ENCODE results near the gene DNAJB11. TPM values are rescaled to one million over a fixed set of nuclear protein-coding genes. Genes with fewer than 3 reads are reported as not detected.
"Not testable (repeated sequence)": the region's sequence is repeated elsewhere in the genome, so short reads cannot be mapped to it uniquely, and the experiment has no call there.

DNAJB11 gene
- polyA plus RNA-seq, 3 donors from 2014 or later: 61.3 to 89.6 (median 81.0) TPM

DNA sequence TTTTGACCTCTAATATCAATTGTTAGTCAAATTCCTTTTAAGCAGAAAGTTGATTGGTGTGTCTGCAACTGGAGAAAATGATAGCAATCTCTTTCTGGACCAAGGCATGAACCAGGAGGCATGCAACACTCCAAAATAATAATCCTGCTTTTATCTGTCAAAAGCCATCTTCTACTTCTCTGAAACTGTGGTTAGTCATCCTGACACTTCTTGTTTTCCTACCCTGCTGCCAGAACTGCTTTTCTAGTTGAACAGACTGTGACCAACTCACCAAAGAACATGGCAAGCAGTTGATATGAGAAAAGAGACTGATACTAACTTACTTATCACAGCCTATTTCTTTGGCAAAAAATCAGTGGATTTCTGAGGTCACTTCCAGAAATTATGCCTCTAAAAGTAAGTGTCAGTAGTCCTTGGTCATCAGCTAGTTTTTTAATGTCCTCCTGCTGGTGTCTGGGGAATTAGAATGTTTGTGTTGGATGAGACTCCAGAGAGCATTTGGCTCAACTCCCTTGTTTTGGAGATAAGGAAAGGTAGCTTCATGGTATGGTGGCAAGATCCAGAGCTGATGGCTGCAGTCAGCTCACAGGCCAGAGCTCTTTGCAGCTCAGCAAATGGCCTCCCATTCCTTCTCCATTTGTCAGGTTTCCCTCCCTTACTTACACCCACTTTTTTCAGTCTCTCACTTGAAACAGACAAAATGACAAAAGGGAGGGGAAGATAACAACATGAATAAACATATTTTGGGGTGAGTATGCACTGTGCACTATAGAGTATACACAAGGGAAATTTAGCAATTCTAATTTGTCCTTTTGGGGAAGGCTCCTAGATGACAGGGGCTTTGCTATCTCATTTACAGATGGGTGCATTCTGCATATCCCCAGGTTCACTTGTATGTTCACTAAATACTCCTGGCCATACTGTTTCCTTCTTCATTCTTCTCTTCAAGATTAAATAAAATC lies 33.4 kb upstream of the DNAJB11 start:
- H3K36me3 Mint-ChIP-seq: peaks cover 7 to 30% (median 19%) of the 10 kb centered on the region in 3 donors
- no peaks in the 10 kb centered on the region for H3K9me3 Mint-ChIP-seq
- no peak overlapping the region for H3K27ac Mint-ChIP-seq
- H3K27me3 Mint-ChIP-seq (ENCODE audit: low read depth in 3 of 3): peaks cover 0 to 3% (median 0%) of the 10 kb centered on the region in 3 donors
- DNase-seq: no peak
- H3K4me1 Mint-ChIP-seq: peaks cover 12 to 20% of the 10 kb centered on the region in 2 donors
- H3K4me3 Mint-ChIP-seq: no peak overlapping the region

DNA sequence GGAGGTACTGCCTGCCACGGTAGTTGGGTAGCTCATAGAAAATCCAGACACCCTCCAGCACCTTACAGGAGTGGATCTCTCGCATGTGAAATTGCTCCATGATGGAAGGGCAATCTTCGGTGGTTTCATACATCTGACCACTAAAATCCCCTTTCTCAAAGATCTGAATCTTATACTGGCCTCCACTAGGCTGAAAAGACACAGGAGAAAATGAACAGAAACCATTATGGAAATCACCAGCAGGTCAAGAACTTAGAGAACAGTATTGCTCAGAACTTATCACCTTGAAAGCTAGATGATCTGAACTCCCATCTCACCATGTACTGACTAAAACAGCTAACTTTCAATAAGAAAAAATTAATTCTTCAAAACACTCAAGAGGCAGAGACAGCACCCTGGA lies 31.7 kb upstream of the DNAJB11 start:
- Mint-ChIP-seq H3K27me3 (ENCODE audit: low read depth in 3 of 3) (peaks cover 0 to under 1% (median 0%) of the 10 kb centered on the region in 3 donors), H3K27ac (no peak overlapping the region), H3K9me3 (no peaks in the 10 kb centered on the region), H3K4me3 (no peak overlapping the region), H3K36me3 (peaks cover 12 to 31% (median 19%) of the 10 kb centered on the region in 3 donors), H3K4me1 (peaks cover 10 to 17% of the 10 kb centered on the region in 2 donors)
- DNase-seq: no peak

DNA sequence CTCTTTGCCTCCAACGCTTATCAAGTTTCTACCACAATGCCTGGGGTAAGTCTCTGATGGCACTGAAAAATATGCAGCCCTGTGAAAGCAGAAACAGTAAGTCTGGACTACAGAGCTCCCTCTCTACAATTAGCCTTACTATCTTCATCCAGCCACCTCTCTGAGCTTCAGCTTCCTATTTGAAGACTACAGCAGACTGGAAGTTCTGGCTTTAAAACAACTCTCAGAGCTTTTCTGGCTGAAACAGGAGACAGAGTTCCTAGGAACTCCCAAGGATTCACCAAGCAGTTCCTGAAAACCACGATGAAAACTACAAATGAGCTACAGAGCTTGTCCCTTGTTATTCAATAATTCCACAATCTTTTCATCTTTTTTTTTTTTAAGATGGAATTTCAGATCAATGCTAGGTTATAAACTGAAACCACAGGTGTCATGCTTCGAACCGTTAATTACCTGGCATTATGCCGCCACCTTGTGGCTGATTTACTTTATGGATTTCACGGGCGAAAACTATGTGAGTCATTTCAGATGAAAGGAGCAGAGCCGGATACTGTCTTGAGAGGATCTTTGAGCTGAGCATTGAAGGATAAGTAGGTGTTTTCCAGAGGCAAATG lies 30.2 kb upstream of the DNAJB11 start:
- H3K27me3 Mint-ChIP-seq (ENCODE audit: low read depth in 3 of 3): no peaks in the 10 kb centered on the region
- no peaks in the 10 kb centered on the region for H3K9me3 Mint-ChIP-seq
- peak overlapping the region in 4 of 5 donors; percentile 12 to 56 (median 30) for H3K4me3 Mint-ChIP-seq
- no peak overlapping the region for H3K27ac Mint-ChIP-seq
- peaks cover 16 to 33% (median 19%) of the 10 kb centered on the region in 3 donors for H3K36me3 Mint-ChIP-seq
- DNase-seq: peak; percentile 59 to 69 (median 59)
- peaks cover 5 to 8% of the 10 kb centered on the region in 2 donors for H3K4me1 Mint-ChIP-seq

DNA sequence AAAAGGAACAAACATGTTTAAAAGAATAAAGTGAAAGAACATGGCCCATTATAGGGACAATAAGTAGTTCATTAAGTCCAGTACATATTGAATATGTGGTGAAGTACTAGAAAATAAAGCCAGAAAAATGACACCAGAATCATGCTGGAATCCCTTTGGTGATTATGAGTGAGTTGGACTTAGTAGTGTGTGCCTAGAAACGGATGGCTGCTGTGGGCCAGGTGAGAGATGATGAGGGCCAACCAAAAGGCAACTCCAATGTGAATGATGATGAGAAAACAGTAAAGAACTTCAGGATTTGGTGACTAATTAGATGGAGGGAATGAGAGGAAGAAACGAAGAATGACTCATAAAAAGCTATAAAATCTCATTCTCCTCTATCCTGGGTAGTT lies 29.7 kb upstream of the DNAJB11 start:
- H3K4me3 Mint-ChIP-seq: no peak overlapping the region
- peaks cover 16 to 30% (median 17%) of the 10 kb centered on the region in 3 donors for H3K36me3 Mint-ChIP-seq
- DNase-seq: no peak
- H3K27ac Mint-ChIP-seq: no peak overlapping the region
- no peaks in the 10 kb centered on the region for H3K9me3 Mint-ChIP-seq
- H3K4me1 Mint-ChIP-seq: peaks cover 5 to 8% of the 10 kb centered on the region in 2 donors
- no peaks in the 10 kb centered on the region for H3K27me3 Mint-ChIP-seq (ENCODE audit: low read depth in 3 of 3)

DNA sequence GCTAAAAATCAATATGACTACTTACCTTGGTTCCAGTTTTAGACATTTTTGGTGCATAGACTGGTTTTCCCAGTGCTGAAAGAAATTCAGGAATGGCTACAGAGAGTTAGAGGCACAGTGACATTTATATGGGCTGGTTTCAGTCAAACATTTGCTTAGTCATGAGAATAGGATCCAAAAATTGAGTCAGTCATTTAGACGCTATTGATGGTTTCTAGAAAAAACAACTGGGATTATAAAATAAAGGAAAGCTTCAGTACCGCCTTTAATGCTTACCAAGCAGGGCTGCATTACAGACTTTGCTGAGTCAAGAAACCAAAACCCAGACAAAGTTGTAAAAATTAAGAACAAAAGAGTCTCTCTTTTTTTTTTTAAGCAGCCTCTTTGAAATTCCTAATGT lies 26.2 kb upstream of the DNAJB11 start, which contains the start of gene CRYGS:
Gene CRYGS, minus strand, starts transcription at position 100 of the 400 bp plus-strand sequence. Its CDS starts 54 bp downstream, at position 46.
- H3K4me3 Mint-ChIP-seq: no peak within 1 kb of the TSS
- H3K36me3 Mint-ChIP-seq: peaks cover 5 to 23% (median 12%) of the 10 kb centered on the region in 3 donors
- no peak for DNase-seq
- H3K27ac Mint-ChIP-seq: no peak within 1 kb of the TSS
- no peaks in the 10 kb centered on the region for H3K9me3 Mint-ChIP-seq
- H3K4me1 Mint-ChIP-seq: peaks cover 5 to 8% of the 10 kb centered on the region in 2 donors
- H3K27me3 Mint-ChIP-seq (ENCODE audit: low read depth in 3 of 3): no peaks in the 10 kb centered on the region

DNA sequence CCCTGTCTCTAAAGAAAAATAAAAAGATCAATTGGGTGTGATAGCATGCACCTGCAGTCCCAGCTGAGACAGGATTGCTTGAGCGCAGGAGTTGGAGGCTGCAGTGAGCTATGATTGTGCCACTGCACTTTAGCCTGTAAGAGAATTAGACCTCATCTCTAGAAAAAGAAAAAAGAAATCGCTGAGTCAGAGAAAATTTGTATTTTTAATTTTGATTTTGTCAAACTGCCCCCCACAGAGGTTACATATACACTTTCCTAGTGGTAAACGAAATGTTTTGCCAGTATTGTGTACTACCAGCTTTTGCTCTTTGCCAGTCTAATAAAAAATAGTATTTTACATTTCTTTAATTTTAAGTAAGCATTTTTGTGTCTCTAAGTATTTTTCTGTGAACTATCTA lies 21.0 kb upstream of the DNAJB11 start:
- peaks cover 18 to 36% (median 19%) of the 10 kb centered on the region in 3 donors for H3K36me3 Mint-ChIP-seq
- no peaks in the 10 kb centered on the region for H3K9me3 Mint-ChIP-seq
- H3K27me3 Mint-ChIP-seq (ENCODE audit: low read depth in 3 of 3): no peaks in the 10 kb centered on the region
- DNase-seq: no peak
- H3K4me3 Mint-ChIP-seq: no peak overlapping the region
- no peaks in the 10 kb centered on the region for H3K4me1 Mint-ChIP-seq
- no peak overlapping the region for H3K27ac Mint-ChIP-seq

DNA sequence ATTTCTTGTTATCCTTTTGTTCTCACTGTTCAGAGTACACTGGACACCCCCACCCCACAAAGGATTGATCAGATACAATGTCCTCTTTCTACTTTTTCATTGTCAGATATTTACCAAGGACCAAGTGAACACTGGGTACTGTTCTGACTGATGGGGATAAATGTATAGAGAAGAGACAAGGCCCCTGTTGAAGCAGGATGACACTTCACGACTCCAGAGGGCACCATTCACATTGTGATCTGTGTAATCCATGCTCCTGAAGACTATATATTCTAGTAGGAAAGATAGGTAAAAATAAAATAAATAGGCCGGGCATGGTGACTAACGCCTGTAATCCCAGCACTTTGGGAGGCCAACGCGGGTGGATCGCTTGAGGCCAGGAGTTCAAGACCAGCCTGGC lies 19.1 kb upstream of the DNAJB11 start:
- no peak overlapping the region for H3K27ac Mint-ChIP-seq
- H3K4me3 Mint-ChIP-seq: no peak overlapping the region
- peaks cover 22 to 44% (median 27%) of the 10 kb centered on the region in 3 donors for H3K36me3 Mint-ChIP-seq
- H3K27me3 Mint-ChIP-seq (ENCODE audit: low read depth in 3 of 3): no peaks in the 10 kb centered on the region
- DNase-seq: no peak
- no peaks in the 10 kb centered on the region for H3K9me3 Mint-ChIP-seq
- no peaks in the 10 kb centered on the region for H3K4me1 Mint-ChIP-seq

DNA sequence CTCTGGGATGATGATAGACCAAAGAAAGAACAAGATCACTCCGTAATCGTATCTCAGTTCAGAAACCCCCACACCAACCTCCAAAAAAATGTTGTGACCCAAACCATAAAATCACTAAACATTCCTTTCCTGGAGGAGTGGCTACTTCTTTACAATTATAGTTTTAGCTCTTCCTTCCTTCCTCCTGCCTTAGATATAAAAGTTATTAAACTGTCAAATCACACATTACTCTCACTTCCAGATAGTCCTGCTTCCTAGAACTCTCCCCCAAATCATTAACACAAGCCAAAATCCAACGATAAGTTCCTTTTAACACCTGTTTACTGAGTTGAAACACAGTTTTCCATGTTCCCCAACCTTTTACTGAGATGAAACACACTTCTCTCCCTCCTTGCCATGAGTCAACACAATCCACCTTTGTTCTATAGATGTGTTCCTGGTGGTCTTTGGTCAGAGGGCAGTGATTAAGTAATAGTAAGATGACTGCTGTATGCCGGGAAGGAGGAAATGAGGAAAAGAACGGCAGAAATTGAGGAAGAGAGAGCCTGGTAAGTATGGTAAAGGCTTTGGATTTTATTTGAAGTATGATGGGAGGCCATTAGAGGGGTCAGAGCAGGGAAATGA lies 18.0 kb upstream of the DNAJB11 start:
- H3K27me3 Mint-ChIP-seq (ENCODE audit: low read depth in 3 of 3): no peaks in the 10 kb centered on the region
- no peak for DNase-seq
- H3K4me1 Mint-ChIP-seq: no peaks in the 10 kb centered on the region
- no peak overlapping the region for H3K27ac Mint-ChIP-seq
- no peaks in the 10 kb centered on the region for H3K9me3 Mint-ChIP-seq
- peaks cover 31 to 52% (median 32%) of the 10 kb centered on the region in 3 donors for H3K36me3 Mint-ChIP-seq
- no peak overlapping the region for H3K4me3 Mint-ChIP-seq

DNA sequence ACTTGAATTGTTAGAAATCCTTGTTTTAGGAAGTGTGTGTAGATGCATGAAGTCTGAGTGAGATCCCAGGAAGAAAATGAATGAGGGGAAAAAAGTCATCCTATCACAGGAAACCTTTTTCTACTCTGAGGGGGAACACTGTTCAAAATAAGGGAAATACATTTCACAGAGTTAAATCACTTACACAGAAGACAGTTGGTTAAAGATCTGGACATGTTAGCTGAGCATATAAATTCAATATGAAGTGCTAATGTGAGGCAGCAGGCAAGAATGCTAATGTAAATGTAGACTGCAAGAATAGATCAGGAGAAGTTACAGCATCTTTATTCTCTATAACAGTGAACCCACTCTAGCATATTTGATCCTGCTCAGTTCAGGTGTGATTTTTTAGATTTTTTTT lies 5.9 kb upstream of the DNAJB11 start:
- Mint-ChIP-seq H3K4me1 (peaks cover 49 to 76% of the 10 kb centered on the region in 2 donors), H3K9me3 (no peaks in the 10 kb centered on the region), H3K27me3 (ENCODE audit: low read depth in 3 of 3) (peaks cover 4 to 12% (median 10%) of the 10 kb centered on the region in 3 donors), H3K27ac (peak overlapping the region in 4 of 6 donors; percentile 15 to 49 (median 30)), H3K4me3 (peak overlapping the region in 2 of 5 donors; percentile 5 to 37), H3K36me3 (peaks cover 8 to 10% (median 9%) of the 10 kb centered on the region in 3 donors)
- no peak for DNase-seq

DNA sequence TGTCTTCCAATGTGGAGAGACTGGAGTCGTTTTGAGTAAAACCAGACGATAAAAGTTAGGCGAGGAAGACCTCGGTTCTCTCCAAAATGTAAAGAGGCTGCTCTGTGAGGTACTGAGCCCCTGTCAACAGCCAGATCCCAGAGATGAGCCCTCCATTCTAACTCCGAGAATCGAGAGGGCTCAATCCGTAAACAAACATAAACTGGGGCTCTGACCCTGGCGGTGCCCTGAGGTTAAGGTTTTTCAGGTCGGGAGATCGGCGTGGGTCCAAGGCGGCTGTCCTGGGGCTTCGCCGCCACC lies 3.8 kb upstream of the DNAJB11 start:
- no peak for DNase-seq
- H3K27me3 Mint-ChIP-seq (ENCODE audit: low read depth in 3 of 3): peaks cover 9 to 19% (median 16%) of the 10 kb centered on the region in 3 donors
- H3K27ac Mint-ChIP-seq: peak overlapping the region; percentile 90 to 98 (median 96)
- no peaks in the 10 kb centered on the region for H3K9me3 Mint-ChIP-seq
- H3K4me1 Mint-ChIP-seq: peaks cover 59 to 76% of the 10 kb centered on the region in 2 donors
- H3K36me3 Mint-ChIP-seq: peaks cover 4 to 6% (median 6%) of the 10 kb centered on the region in 3 donors
- peak overlapping the region; percentile 87 to 95 (median 89) for H3K4me3 Mint-ChIP-seq

DNA sequence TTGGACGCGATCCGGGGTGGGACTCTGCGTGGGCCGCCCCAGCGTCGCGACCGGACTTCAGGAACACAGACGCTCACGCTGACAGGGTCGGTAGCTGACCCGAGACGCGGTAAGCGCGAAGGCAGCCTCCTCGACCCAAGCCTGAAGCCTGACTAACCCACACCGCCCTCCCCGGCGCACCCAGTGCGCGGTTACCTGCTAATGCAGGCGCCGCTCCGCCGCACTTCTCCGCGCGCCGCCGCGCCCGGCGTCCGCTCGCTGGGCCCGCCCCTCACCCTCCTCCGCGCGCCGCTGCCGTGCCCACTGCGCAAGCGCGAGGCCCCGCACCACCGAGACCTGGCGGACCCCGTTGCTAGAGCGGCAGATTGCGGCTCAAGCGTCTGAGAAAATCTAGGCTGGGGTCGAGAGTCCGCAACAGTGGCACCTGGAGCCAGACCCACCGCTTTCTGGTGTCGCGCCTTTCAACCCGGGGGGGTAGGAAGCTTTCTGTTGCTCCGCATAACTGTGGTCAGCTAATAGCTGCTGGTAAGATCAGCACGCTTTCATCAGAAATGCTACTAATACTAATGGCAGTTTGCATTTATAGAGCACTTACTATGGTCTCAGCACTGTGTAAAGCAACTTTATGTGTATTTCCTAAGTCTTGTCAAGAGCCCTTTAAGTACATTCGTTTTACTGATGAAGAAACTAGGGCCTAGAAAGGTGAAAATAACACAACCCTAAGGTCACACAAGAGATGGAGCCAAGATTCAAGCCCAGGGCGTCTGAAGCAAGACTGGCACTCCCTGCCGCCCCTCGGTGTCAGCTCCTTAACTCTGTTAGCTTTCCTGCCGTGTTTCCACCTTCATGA lies 3.2 kb upstream of the DNAJB11 start, which contains the start of gene TBCCD1:
Gene TBCCD1, minus strand, starts transcription at position 268 of the 850 bp plus-strand sequence. CDS start 3,010 bp downstream, outside the sequence.
- no peaks in the 10 kb centered on the region for H3K9me3 Mint-ChIP-seq
- H3K4me1 Mint-ChIP-seq: peaks cover 60 to 76% of the 10 kb centered on the region in 2 donors
- H3K27ac Mint-ChIP-seq: peak within 1 kb of the TSS; percentile 90 to 98 (median 96)
- DNase-seq: peak; percentile 97 to 98 (median 97)
- H3K27me3 Mint-ChIP-seq (ENCODE audit: low read depth in 3 of 3): peaks cover 9 to 19% (median 16%) of the 10 kb centered on the region in 3 donors
- H3K36me3 Mint-ChIP-seq: peaks cover 3 to 4% (median 4%) of the 10 kb centered on the region in 3 donors
- peak within 1 kb of the TSS; percentile 87 to 95 (median 89) for H3K4me3 Mint-ChIP-seq

DNA sequence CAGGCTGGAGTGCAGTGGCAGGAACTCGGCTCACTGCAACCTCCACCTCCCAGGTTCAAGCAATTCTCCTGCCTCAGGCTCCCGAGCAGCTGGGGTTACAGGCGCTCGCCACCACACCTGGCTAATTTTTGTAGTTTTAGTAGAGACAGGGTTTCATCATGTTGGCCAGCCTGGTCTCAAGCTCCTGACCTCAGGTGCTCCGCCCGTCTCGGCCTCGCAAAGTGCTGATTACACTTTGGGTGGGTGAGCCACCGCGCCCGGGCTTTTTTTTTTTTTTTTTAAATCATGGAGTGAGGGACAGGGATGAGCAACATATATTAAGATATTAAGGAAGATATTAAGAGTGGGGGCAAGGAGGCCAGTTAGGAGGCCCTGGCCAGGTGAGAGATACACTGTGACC lies 1.2 kb upstream of the DNAJB11 start:
- H3K9me3 Mint-ChIP-seq, DNase-seq: not testable (repeated sequence)
- Mint-ChIP-seq H3K4me1 (peaks cover 60 to 78% of the 10 kb centered on the region in 2 donors), H3K27me3 (ENCODE audit: low read depth in 3 of 3) (peaks cover 11 to 22% (median 16%) of the 10 kb centered on the region in 3 donors), H3K27ac (peak overlapping the region; percentile 87 to 98 (median 96)), H3K4me3 (peak overlapping the region; percentile 83 to 98 (median 94)), H3K36me3 (peaks cover 9 to 13% (median 11%) of the 10 kb centered on the region in 3 donors)

DNA sequence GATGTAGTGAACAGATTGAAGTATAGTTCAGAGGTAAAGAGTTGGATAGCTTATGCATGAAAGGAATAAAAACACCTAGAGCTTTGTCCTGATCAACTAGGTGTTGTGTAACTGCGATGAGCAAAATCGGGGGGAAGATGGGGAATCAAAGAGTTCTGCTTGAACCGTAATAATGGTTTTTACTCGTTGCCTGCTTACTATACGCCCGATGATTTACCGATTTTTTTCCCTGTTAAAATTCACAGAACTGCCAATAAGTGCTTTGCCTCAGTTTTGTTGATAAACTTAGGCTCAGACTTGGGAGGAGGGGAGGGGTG lies 783 bp upstream of the DNAJB11 start:
- H3K9me3 Mint-ChIP-seq: no peaks in the 10 kb centered on the region
- H3K27me3 Mint-ChIP-seq (ENCODE audit: low read depth in 3 of 3): peaks cover 11 to 22% (median 16%) of the 10 kb centered on the region in 3 donors
- H3K4me1 Mint-ChIP-seq: peaks cover 60 to 78% of the 10 kb centered on the region in 2 donors
- H3K27ac Mint-ChIP-seq: peak overlapping the region; percentile 87 to 98 (median 96)
- H3K36me3 Mint-ChIP-seq: peaks cover 12 to 15% (median 15%) of the 10 kb centered on the region in 3 donors
- peak overlapping the region; percentile 83 to 98 (median 94) for H3K4me3 Mint-ChIP-seq
- no peak for DNase-seq

Data from immature natural killer cell (primary cell).